HepG2 (cell line): ENCODE results near the gene LRP10. TPM values are rescaled to one million over a fixed set of nuclear protein-coding genes. Genes with fewer than 3 reads are reported as not detected.

Experiments
- ATAC-seq: fragments of 200-7000 bp; cut with Tn5 transposase; 3 replicates; pipeline ENCODE4 v1.9.1; 2020; ENCODE audit warnings: mild to moderate bottlenecking, moderate library complexity
- BruUV-seq: library from RNA; stranded (reverse); fragments of 400-500 nt; replicated peaks from 2 replicates; lab custom pipeline; 2021; lab: Mats Ljungman, UMichigan
- CTCF ChIA-PET: fragments of 300-600 bp; formaldehyde crosslinking; extraction: SDS; loops from one replicate; lab custom pipeline; 2021; ENCODE audit warnings: low total read pairs, inconsistent platforms, low intra/inter-chr PET ratio; lab: Yijun Ruan, JAX
- POLR2A ChIA-PET: fragments of 350-600 bp; sonication (Branson Sonifier 250); formaldehyde crosslinking; loops from one replicate; lab custom pipeline; 2020; ENCODE audit warnings: antibody characterized with exemption, inconsistent platforms; lab: Yijun Ruan, JAX
- DNase-seq: peaks from one replicate; pipeline ENCODE4 v3.0.0-alpha.2; 2015; ENCODE audit warnings: low spot score
- FAIRE-seq: peaks from 3 replicates; lab custom pipeline; 2011; peaks lifted over from hg19 to GRCh38; lab: Jason Lieb, UNC
- H2AFZ ChIP-seq: one replicate; pipeline ENCODE4 v1.6.1; 2011; ENCODE audit warnings: low read length, inconsistent platforms
- H3K27ac ChIP-seq: fragments of 300-600 bp; 3 replicates; pipeline ENCODE4 v1.8.0; 2011; ENCODE audit warnings: mixed run types, mild to moderate bottlenecking, mixed read lengths, low read length, inconsistent platforms; ENCODE audit not compliant: insufficient read depth; ENCODE audit errors: extremely low read length
- H3K27me3 ChIP-seq, 2 experiments: fragments of 200-600 bp in 1 of 2; 2 replicates in 1 of 2; 3 replicates in 1 of 2; pipeline versions ENCODE4 v1.6.0 to v1.8.0; 2011; ENCODE audit warnings: low read length in 2 of 2, mild to moderate bottlenecking in 2 of 2, moderate library complexity in 2 of 2, inconsistent platforms in 1 of 2; ENCODE audit not compliant: insufficient read depth in 2 of 2, control insufficient read depth in 1 of 2
- H3K36me3 ChIP-seq, 2 experiments: fragments of 200-600 bp in 1 of 2; replicated peaks in 1 of 2; 2 replicates in 1 of 2; 3 replicates in 1 of 2; pipeline versions ENCODE4 v1.5.1 to v1.8.0; 2011; ENCODE audit warnings: low read length in 2 of 2, inconsistent platforms in 1 of 2; ENCODE audit not compliant: insufficient read depth in 2 of 2, control insufficient read depth in 1 of 2
- H3K4me1 ChIP-seq: 2 replicates; pipeline ENCODE4 v1.5.1; 2012; ENCODE audit warnings: low read length, inconsistent platforms; ENCODE audit not compliant: insufficient read depth
- H3K4me2 ChIP-seq: 2 replicates; pipeline ENCODE4 v1.6.0; 2011; ENCODE audit warnings: low read depth, low read length, inconsistent platforms
- H3K4me3 ChIP-seq, 3 experiments: fragments of 200-600 bp in 1 of 3; sonication (generic), shearing (Covaris generic) in 1 of 3; replicated peaks in 1 of 3; 2 replicates each; pipeline ENCODE4 v1.5.1; 2011 to 2016; ENCODE audit warnings: low read length in 3 of 3, inconsistent platforms in 2 of 3, low read depth in 2 of 3, mild to moderate bottlenecking in 2 of 3, control low read depth in 1 of 3, mixed read lengths in 1 of 3; ENCODE audit not compliant: insufficient read depth in 1 of 3
- H3K79me2 ChIP-seq: one replicate; pipeline ENCODE4 v1.6.1; 2011; ENCODE audit warnings: low read length, inconsistent platforms; ENCODE audit not compliant: insufficient read depth
- H3K9ac ChIP-seq: 2 replicates; pipeline ENCODE4 v1.6.0; 2011; ENCODE audit warnings: mild to moderate bottlenecking, low read depth, low read length, inconsistent platforms; ENCODE audit not compliant: insufficient read depth
- H3K9me3 ChIP-seq: 2 replicates; pipeline ENCODE4 v1.5.1; 2012; ENCODE audit warnings: mild to moderate bottlenecking, low read length
- H4K20me1 ChIP-seq: 2 replicates; pipeline ENCODE4 v1.6.0; 2011; ENCODE audit warnings: inconsistent platforms, mild to moderate bottlenecking, low read length, moderate library complexity; ENCODE audit not compliant: insufficient read depth
- GTF2F1 ChIP-seq: fragments of 150-350 bp; IDR thresholded peaks from 2 replicates; pipeline ENCODE4 v1.6.1; 2014; ENCODE audit warnings: low read length
- MED1 ChIP-seq: sonication (generic); formaldehyde crosslinking; IDR thresholded peaks from 2 replicates; pipeline ENCODE4 v1.4.0; 2020; ENCODE audit warnings: missing genetic modification reagents
- MTF2 ChIP-seq: sonication (generic); formaldehyde crosslinking; IDR thresholded peaks from 2 replicates; pipeline ENCODE4 v1.5.0; 2020; ENCODE audit warnings: missing genetic modification reagents, borderline replicate concordance
- NCOA2 ChIP-seq: sonication (generic); formaldehyde crosslinking; IDR thresholded peaks from 2 replicates; pipeline ENCODE4 v1.8.0; 2022; ENCODE audit warnings: inconsistent platforms
- NCOA5 ChIP-seq: sonication (generic); formaldehyde crosslinking; IDR thresholded peaks from 2 replicates; pipeline ENCODE4 v1.4.0; 2020; ENCODE audit warnings: missing genetic modification reagents
- NFE2 ChIP-seq: sonication (generic); formaldehyde crosslinking; IDR thresholded peaks from 2 replicates; pipeline ENCODE4 v1.4.0; 2020; ENCODE audit warnings: missing genetic modification reagents
- NFKB2 ChIP-seq: sonication (generic); formaldehyde crosslinking; IDR thresholded peaks from 2 replicates; pipeline ENCODE4 v1.4.0; 2020; ENCODE audit warnings: missing genetic modification reagents, borderline replicate concordance
- PCBP1 ChIP-seq: fragments of 200-400 bp; formaldehyde crosslinking; IDR thresholded peaks from 2 replicates; pipeline ENCODE4 v1.6.1; 2017; ENCODE audit warnings: mild to moderate bottlenecking, low read depth, low read length, borderline replicate concordance
- PCBP2 ChIP-seq: fragments of 200-400 bp; formaldehyde crosslinking; optimal IDR thresholded peaks from 2 replicates; pipeline ENCODE3; 2018; ENCODE audit warnings: low read length, low read depth; ENCODE audit not compliant: poor library complexity, severe bottlenecking
- PHF8 ChIP-seq: sonication (generic); formaldehyde crosslinking; IDR thresholded peaks from 2 replicates; pipeline ENCODE4 v1.5.0; 2020; ENCODE audit warnings: missing genetic modification reagents
- PRDM15 ChIP-seq: sonication (generic); formaldehyde crosslinking; IDR thresholded peaks from 2 replicates; pipeline ENCODE4 v1.4.0; 2020; ENCODE audit warnings: missing genetic modification reagents
- RARA ChIP-seq: IDR thresholded peaks from 2 replicates; pipeline ENCODE4 v1.6.1; 2016; ENCODE audit warnings: missing genetic modification reagents, missing compliant biosample characterization
- XRCC5 ChIP-seq: fragments of 200-400 bp; formaldehyde crosslinking; optimal IDR thresholded peaks from 2 replicates; pipeline ENCODE3; 2017; ENCODE audit warnings: mild to moderate bottlenecking, low read length
- ZMYM2 ChIP-seq: sonication (generic); formaldehyde crosslinking; IDR thresholded peaks from 2 replicates; pipeline ENCODE4 v1.8.0; 2022; ENCODE audit warnings: mild to moderate bottlenecking, missing genetic modification reagents
- ZNF234 ChIP-seq: sonication (generic); formaldehyde crosslinking; conservative IDR thresholded peaks from 2 replicates; pipeline ENCODE4 v1.5.1; 2020; ENCODE audit warnings: mild to moderate bottlenecking, missing genetic modification reagents
- ZNF275 ChIP-seq: sonication (generic); formaldehyde crosslinking; IDR thresholded peaks from 2 replicates; pipeline ENCODE4 v1.8.0; 2022; ENCODE audit warnings: missing genetic modification reagents, mild to moderate bottlenecking, inconsistent platforms, borderline replicate concordance
- ZNF446 ChIP-seq: sonication (generic); formaldehyde crosslinking; IDR thresholded peaks from 2 replicates; pipeline ENCODE4 v1.5.0; 2020; ENCODE audit warnings: mild to moderate bottlenecking, missing genetic modification reagents
- ZNF580 ChIP-seq: IDR thresholded peaks from 2 replicates; pipeline ENCODE4 v1.6.1; 2016; ENCODE audit warnings: low read depth, borderline replicate concordance
- ZNF605 ChIP-seq: sonication (generic); formaldehyde crosslinking; IDR thresholded peaks from 2 replicates; pipeline ENCODE4 v1.8.0; 2022; ENCODE audit warnings: mild to moderate bottlenecking, missing genetic modification reagents
- ZNF772 ChIP-seq: sonication (generic); formaldehyde crosslinking; IDR thresholded peaks from 2 replicates; pipeline ENCODE4 v1.5.0; 2020; ENCODE audit warnings: mild to moderate bottlenecking, missing genetic modification reagents
- WGBS: methylation state at CpG from one replicate; pipeline ENCODE4 v1.1.6; 2017; ENCODE audit warnings: low lambda C conversion rate; 5-methylcytosine and 5-hydroxymethylcytosine counted together
- in situ Hi-C: cut with HindIII; loops from 2 replicates; pipeline ENCODE4 v1.10.0; 2017; ENCODE audit warnings: low pct_unique_long_range_greater_than_20kb; ENCODE audit not compliant: extremely low pct_ligation_motif_present
- intact Hi-C: fragments of 100-400 bp; cut with micrococcal nuclease; formaldehyde crosslinking; loops from one replicate; pipeline ENCODE4 v1.10.0; 2022; ENCODE audit not compliant: unreplicated experiment
- polyA plus RNA-seq, 8 experiments: library from polyadenylated mRNA; depleted of rRNA in 3 of 8; stranded (reverse) in 7 of 8; unstranded in 1 of 8; fragments of >200 nt; fragmentation: Illumina TruSeq in 4 of 8; extraction: Trizol in 4 of 8; gene quantifications; 2 replicates each; pipeline versions ENCODE4 v1.2.1 to v1.2.3, GENCODE V29; 2011 to 2016; ENCODE audit warnings: low read depth in 4 of 8, missing spikeins in 1 of 8, mixed read lengths in 1 of 8; ENCODE audit not compliant: insufficient read depth in 1 of 8
- total RNA-seq, 5 experiments: library from RNA; depleted of rRNA; stranded (reverse); fragments of >200 nt; fragmentation: Illumina TruSeq; extraction: Trizol; gene quantifications; 2 replicates each; pipeline ENCODE4 v1.2.3, GENCODE V29; 2016; ENCODE audit warnings: low read depth in 1 of 5

Gene LRP10
- total and polyA plus RNA-seq, 2 of the 13 experiments (the other 11 are each of a cell fraction or from before 2014, with no cell fraction given), result 16.9 to 45.2 TPM

- TF ChIP-seq MTF2 (CRISPR knock-in tag) (no peak), NFE2 (CRISPR knock-in tag) (no peak), RARA (CRISPR knock-in tag) (no peak), ZNF446 (CRISPR knock-in tag) (no peak), NCOA5 (no peak), XRCC5 (peak; percentile 46), ZNF234 (CRISPR knock-in tag) (no peak), ZMYM2 (CRISPR knock-in tag) (no peak), PCBP1 (no peak), GTF2F1 (no peak), NCOA2 (peak; percentile 34; the same call in 1 of the 2 replicates), PCBP2 (peak; percentile 39), ZNF580 (CRISPR knock-in tag) (no peak), PHF8 (CRISPR knock-in tag) (no peak)
Measured at GRCh38 chr14:22900081-22900799, 28.7 kb downstream of the LRP10 start (continued).

GRCh38 chr14:22901799-22902198 lies 30.3 kb downstream of the LRP10 start:
- ATAC-seq (no peak), DNase-seq (no peak), FAIRE-seq (no peak)
- H3K9ac ChIP-seq, result no peak overlapping the region
- no peaks in the 10 kb centered on the region for H3K36me3 ChIP-seq
- no peaks in the 10 kb centered on the region for H3K9me3 ChIP-seq
- no peak overlapping the region for H3K4me3 ChIP-seq
- no peaks in the 10 kb centered on the region for H3K79me2 ChIP-seq
- no peak overlapping the region for H2AFZ ChIP-seq
- intact Hi-C loops, result no loop called here
- H3K27ac ChIP-seq, result no peak overlapping the region
- CTCF ChIA-PET, result interaction anchor here (5.0 to 6.2 kb wide), 2 partner anchors 30 to 344 kb away, joined by 46 to 67 read pairs; partner anchors contain the start of gene LRP10
- POLR2A ChIA-PET, result interaction anchor here (0.7 to 5.3 kb wide), 6 partner anchors 14 to 75 kb away, joined by 4 to 44 read pairs (median 26); partner anchors contain the start of genes LRP10 and PRMT5
- H3K27me3 ChIP-seq, result peaks cover 0 to 3% of the 10 kb centered on the region in 2 experiments; a peak in 2 of 5 replicates
- WGBS, result 89% methylated on average over 7 of the region's 7 CpGs
- in situ Hi-C loops, result loop anchor here (5.0 kb wide), 1 partner anchor 79 kb away; no protein-coding TSS in a partner anchor
- BruUV-seq, result no TSS peak
- no peaks in the 10 kb centered on the region for H4K20me1 ChIP-seq
- no peak overlapping the region for H3K4me2 ChIP-seq
- peaks cover 50% of the 10 kb centered on the region for H3K4me1 ChIP-seq
- 0 out of 2 replicates have a peak, but pooled peaks have one; percentile 45 for TF ChIP-seq NFKB2 (CRISPR knock-in tag)
- TF ChIP-seq ZNF275, result no peak
- no peak for TF ChIP-seq MED1 (CRISPR knock-in tag)
- TF ChIP-seq ZNF772 (CRISPR knock-in tag), result peak; percentile 79; the same call in 1 of the 2 replicates
- TF ChIP-seq ZNF605 (CRISPR knock-in tag), result 0 out of 2 replicates have a peak, but pooled peaks have one; percentile 47
- peak; percentile 51; the same call in 1 of the 2 replicates for TF ChIP-seq PRDM15 (CRISPR knock-in tag)
